GM21723 (cell line): ENCODE measurements around the gene ARSB.

Experiments
- ATAC-seq: cut with Tn5 transposase; IDR thresholded peaks from one replicate; pipeline ENCODE4 v1.9.1; 2021; ENCODE audit warnings: mild to moderate bottlenecking, moderate library complexity; ENCODE audit not compliant: unreplicated experiment

The ARSB gene

GRCh38 chr5:78810098-78810920 is 174.8 kb downstream of the ARSB start:
- no peak for ATAC-seq

GRCh38 chr5:78809444-78809843 is 175.7 kb downstream of the ARSB start:
- no peak for ATAC-seq

GRCh38 chr5:78808818-78809217 is 176.3 kb downstream of the ARSB start:
- no peak for ATAC-seq

- no peak for ATAC-seq
These were observed 176.7 kb downstream of the ARSB start for GRCh38 chr5:78808380-78808779.

- ATAC-seq, result no peak
These were observed 178.6 kb downstream of the ARSB start for GRCh38 chr5:78806544-78806943.

- ATAC-seq, result no peak
These were observed 179.5 kb downstream of the ARSB start for GRCh38 chr5:78805474-78806124.

- ATAC-seq, result no peak
These were observed 180.1 kb downstream of the ARSB start for GRCh38 chr5:78804995-78805394.

- no peak for ATAC-seq
These were observed 181.2 kb downstream of the ARSB start for GRCh38 chr5:78803941-78804340.

GRCh38 chr5:78803353-78803752 is 181.8 kb downstream of the ARSB start:
- no peak for ATAC-seq

- ATAC-seq, result no peak
These were observed 183.7 kb downstream of the ARSB start for GRCh38 chr5:78801413-78801812.

- no peak for ATAC-seq
These were observed 185.7 kb downstream of the ARSB start for GRCh38 chr5:78799266-78800017.

GRCh38 chr5:78798673-78799029 is 186.5 kb downstream of the ARSB start:
- ATAC-seq, result no peak

- ATAC-seq, result no peak
These were observed 187.0 kb downstream of the ARSB start for GRCh38 chr5:78797936-78798672.

GRCh38 chr5:78795757-78796156 is 189.4 kb downstream of the ARSB start:
- no peak for ATAC-seq

- no peak for ATAC-seq
These were observed 190.4 kb downstream of the ARSB start for GRCh38 chr5:78794693-78795215.

- no peak for ATAC-seq
These were observed 191.0 kb downstream of the ARSB start for GRCh38 chr5:78793907-78794662.

- peak; percentile 68 for ATAC-seq
These were observed 192.6 kb downstream of the ARSB start for GRCh38 chr5:78792345-78793055.

GRCh38 chr5:78791501-78792100 is 193.5 kb downstream of the ARSB start:
- no peak for ATAC-seq

- no peak for ATAC-seq
These were observed 197.3 kb downstream of the ARSB start for GRCh38 chr5:78787783-78788182.
